ENCODE data around the gene HLX.

GRCh38 chr1:220884981-220885918, 6.0 kb downstream of the HLX start:
- TF ChIP-seq CTCF (IDR thresholded peaks at IDR 0.05; ENCODE audit: low read depth, low read length) (no peak), MAX (IDR thresholded peaks at IDR 0.05; ENCODE audit: low read depth, low read length) (no peak)

All from NB4 (cell line).